MM.1S (cell line): ENCODE data around the gene PPP3R2.

ENCODE experiments used
- EZH2 ChIP-seq: fragments of 300-600 bp; sonication (generic); optimal IDR thresholded peaks from 2 replicates; pipeline ENCODE3; 2017; ENCODE audit warnings: low read depth, mild to moderate bottlenecking, antibody characterized with exemption, low read length, mixed read lengths
- EZH2phosphoT487 ChIP-seq: fragments of 300-600 bp; sonication (generic); IDR thresholded peaks from 2 replicates; pipeline ENCODE4 v1.6.1; 2018; ENCODE audit warnings: antibody characterized with exemption, low read length
- TF ChIP-seq, protein P1 (sequence below): fragments of 300-600 bp; sonication (generic); IDR thresholded peaks from 2 replicates; pipeline ENCODE4 v1.5.1; 2016; ENCODE audit warnings: antibody characterized with exemption, low read length, mixed read lengths

- TF ChIP-seq, protein P1, sequence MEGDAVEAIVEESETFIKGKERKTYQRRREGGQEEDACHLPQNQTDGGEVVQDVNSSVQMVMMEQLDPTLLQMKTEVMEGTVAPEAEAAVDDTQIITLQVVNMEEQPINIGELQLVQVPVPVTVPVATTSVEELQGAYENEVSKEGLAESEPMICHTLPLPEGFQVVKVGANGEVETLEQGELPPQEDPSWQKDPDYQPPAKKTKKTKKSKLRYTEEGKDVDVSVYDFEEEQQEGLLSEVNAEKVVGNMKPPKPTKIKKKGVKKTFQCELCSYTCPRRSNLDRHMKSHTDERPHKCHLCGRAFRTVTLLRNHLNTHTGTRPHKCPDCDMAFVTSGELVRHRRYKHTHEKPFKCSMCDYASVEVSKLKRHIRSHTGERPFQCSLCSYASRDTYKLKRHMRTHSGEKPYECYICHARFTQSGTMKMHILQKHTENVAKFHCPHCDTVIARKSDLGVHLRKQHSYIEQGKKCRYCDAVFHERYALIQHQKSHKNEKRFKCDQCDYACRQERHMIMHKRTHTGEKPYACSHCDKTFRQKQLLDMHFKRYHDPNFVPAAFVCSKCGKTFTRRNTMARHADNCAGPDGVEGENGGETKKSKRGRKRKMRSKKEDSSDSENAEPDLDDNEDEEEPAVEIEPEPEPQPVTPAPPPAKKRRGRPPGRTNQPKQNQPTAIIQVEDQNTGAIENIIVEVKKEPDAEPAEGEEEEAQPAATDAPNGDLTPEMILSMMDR, result no peak
- TF ChIP-seq EZH2 (no peak), EZH2phosphoT487 (no peak)
Measured at GRCh38 chr9:101591787-101592446, 2.9 kb downstream of the PPP3R2 start.
